IMR-90 (cell line): ENCODE results near the gene ZBTB7B. TPM values are rescaled to one million over a fixed set of nuclear protein-coding genes. Genes with fewer than 3 reads are reported as not detected.
A peak's percentile ranks its signal among the peaks of the same experiment; 100 is the strongest.

Experiments
- ATAC-seq: fragments of 200-7000 bp; cut with Tn5 transposase; 2 replicates; pipeline ENCODE4 v1.9.1; 2020; ENCODE audit warnings: low read depth, mild to moderate bottlenecking, moderate library complexity
- BruUV-seq: library from RNA; stranded (reverse); fragments of 400-500 nt; replicated peaks from 2 replicates; lab custom pipeline; 2021; lab: Mats Ljungman, UMichigan
- CTCF ChIA-PET: fragments of 300-600 bp; formaldehyde crosslinking; extraction: SDS; loops from one replicate; lab custom pipeline; 2021; ENCODE audit warnings: antibody characterized with exemption; lab: Yijun Ruan, JAX
- POLR2A ChIA-PET: fragments of 300-600 bp; sonication (Branson Sonifier 250); formaldehyde crosslinking; loops from one replicate; lab custom pipeline; 2022; ENCODE audit warnings: antibody characterized with exemption; ENCODE audit not compliant: unreplicated experiment; lab: Charles Lee
- DNase-seq: peaks from one replicate; pipeline ENCODE4 v3.0.0; 2013
- H2AFZ ChIP-seq: replicated peaks from 2 replicates; pipeline ENCODE3; 2013; ENCODE audit warnings: low read length, mild to moderate bottlenecking; ENCODE audit not compliant: poor library complexity
- H2AK5ac ChIP-seq: 2 replicates; pipeline ENCODE4 v1.6.1; 2013; ENCODE audit warnings: low read depth, low read length, inconsistent platforms
- H2AK9ac ChIP-seq: replicated peaks from 2 replicates; pipeline ENCODE3; 2013; ENCODE audit warnings: mild to moderate bottlenecking, low read depth, low read length, moderate library complexity; ENCODE audit not compliant: poor library complexity
- H2BK120ac ChIP-seq: 2 replicates; pipeline ENCODE4 v1.6.1; 2013; ENCODE audit warnings: low read depth, low read length, inconsistent platforms
- H2BK15ac ChIP-seq: 3 replicates; pipeline ENCODE4 v1.6.1; 2013; ENCODE audit warnings: low read depth, low read length, inconsistent platforms
- H2BK20ac ChIP-seq: 2 replicates; pipeline ENCODE4 v1.6.1; 2013; ENCODE audit warnings: low read depth, mild to moderate bottlenecking, inconsistent platforms, low read length, moderate library complexity
- H2BK5ac ChIP-seq: 2 replicates; pipeline ENCODE4 v1.6.1; 2013; ENCODE audit warnings: mild to moderate bottlenecking, low read depth, low read length, inconsistent platforms; ENCODE audit not compliant: poor library complexity, severe bottlenecking
- H3K14ac ChIP-seq: replicated peaks from 2 replicates; pipeline ENCODE4 v1.6.1; 2013; ENCODE audit warnings: low read depth, low read length, inconsistent platforms
- H3K18ac ChIP-seq: 2 replicates; pipeline ENCODE4 v1.6.1; 2013; ENCODE audit warnings: low read depth, low read length, control low read depth
- H3K23ac ChIP-seq: 2 replicates; pipeline ENCODE4 v1.6.1; 2013; ENCODE audit warnings: low read depth, low read length, inconsistent platforms
- H3K27ac ChIP-seq: 2 replicates; pipeline ENCODE4 v1.5.1; 2013; ENCODE audit warnings: mild to moderate bottlenecking, control low read depth, low read length; ENCODE audit not compliant: insufficient read depth
- H3K27me3 ChIP-seq: 2 replicates; pipeline ENCODE4 v1.6.1; 2013; ENCODE audit warnings: low read length; ENCODE audit not compliant: control insufficient read depth, insufficient read depth
- H3K36me3 ChIP-seq: 2 replicates; pipeline ENCODE4 v1.6.1; 2013; ENCODE audit warnings: low read length, mixed read lengths; ENCODE audit not compliant: control insufficient read depth, insufficient read depth
- H3K4ac ChIP-seq: 2 replicates; pipeline ENCODE4 v1.6.1; 2013; ENCODE audit warnings: low read depth, low read length, inconsistent platforms
- H3K4me1 ChIP-seq: 2 replicates; pipeline ENCODE4 v1.6.1; 2013; ENCODE audit warnings: low read length, mixed read lengths; ENCODE audit not compliant: control insufficient read depth, insufficient read depth
- H3K4me2 ChIP-seq: 2 replicates; pipeline ENCODE4 v1.6.1; 2013; ENCODE audit warnings: low read depth, mild to moderate bottlenecking, control low read depth, low read length, moderate library complexity
- H3K4me3 ChIP-seq: 2 replicates; pipeline ENCODE4 v1.5.1; 2013; ENCODE audit warnings: low read depth, mild to moderate bottlenecking, control low read depth, low read length, moderate library complexity; ENCODE audit not compliant: insufficient read depth
- H3K56ac ChIP-seq: 2 replicates; pipeline ENCODE4 v1.6.1; 2013; ENCODE audit warnings: low read length, inconsistent platforms; ENCODE audit not compliant: insufficient read depth; ENCODE audit errors: extremely low read depth
- H3K79me1 ChIP-seq, 2 experiments: 2 replicates each; pipeline ENCODE4 v1.6.1; 2013; ENCODE audit warnings: low read length in 2 of 2, inconsistent platforms in 1 of 2, low read depth in 1 of 2
- H3K9ac ChIP-seq: 2 replicates; pipeline ENCODE4 v1.6.1; 2013; ENCODE audit warnings: low read depth, low read length, control low read depth
- H3K9me1 ChIP-seq: 2 replicates; pipeline ENCODE4 v1.6.1; 2013; ENCODE audit warnings: low read length, inconsistent platforms; ENCODE audit not compliant: insufficient read depth
- H3K9me3 ChIP-seq: 2 replicates; pipeline ENCODE4 v1.6.1; 2013; ENCODE audit warnings: low read length; ENCODE audit not compliant: control insufficient read depth, insufficient read depth
- H4K20me1 ChIP-seq: 2 replicates; pipeline ENCODE4 v1.6.1; 2013; ENCODE audit warnings: low read length, inconsistent platforms; ENCODE audit not compliant: insufficient read depth
- H4K5ac ChIP-seq: 2 replicates; pipeline ENCODE4 v1.6.1; 2013; ENCODE audit warnings: mild to moderate bottlenecking, low read depth, low read length, control low read depth
- H4K8ac ChIP-seq, 2 experiments: 2 replicates each; pipeline ENCODE4 v1.6.1; 2013; ENCODE audit warnings: low read depth in 2 of 2, low read length in 2 of 2, control low read depth in 1 of 2, inconsistent platforms in 1 of 2
- H4K91ac ChIP-seq: 2 replicates; pipeline ENCODE4 v1.6.1; 2013; ENCODE audit warnings: low read depth, low read length, inconsistent platforms; ENCODE audit not compliant: insufficient read depth
- BHLHE40 ChIP-seq: fragments of 150-350 bp; IDR thresholded peaks from 2 replicates; pipeline ENCODE4 v1.6.1; 2016; ENCODE audit warnings: mild to moderate bottlenecking, low read depth, low read length
- CEBPB ChIP-seq: IDR thresholded peaks from 2 replicates; pipeline ENCODE4 v1.6.1; 2012; ENCODE audit warnings: low read depth, low read length, improper control_type of control experiment
- CHD1 ChIP-seq: IDR thresholded peaks from 2 replicates; pipeline ENCODE4 v1.6.1; 2012; ENCODE audit warnings: low read depth, low read length, improper control_type of control experiment
- ELK1 ChIP-seq: fragments of 150-350 bp; IDR thresholded peaks from 2 replicates; pipeline ENCODE4 v1.6.1; 2016; ENCODE audit warnings: low read depth, mild to moderate bottlenecking, low read length, moderate library complexity, borderline replicate concordance
- FOS ChIP-seq: fragments of 150-350 bp; IDR thresholded peaks from 2 replicates; pipeline ENCODE4 v1.6.1; 2016; ENCODE audit warnings: low read depth, low read length
- MAFK ChIP-seq: IDR thresholded peaks from 2 replicates; pipeline ENCODE4 v1.6.1; 2012; ENCODE audit warnings: low read depth, low read length, improper control_type of control experiment
- MAZ ChIP-seq: IDR thresholded peaks from 2 replicates; pipeline ENCODE4 v1.6.1; 2012; ENCODE audit warnings: low read depth, mild to moderate bottlenecking, low read length, improper control_type of control experiment, moderate library complexity, borderline replicate concordance
- MXI1 ChIP-seq: IDR thresholded peaks from 2 replicates; pipeline ENCODE4 v1.6.1; 2012; ENCODE audit warnings: low read depth, mild to moderate bottlenecking, low read length, moderate library complexity, borderline replicate concordance
- NFE2L2 ChIP-seq: fragments of 150-350 bp; IDR thresholded peaks from 2 replicates; pipeline ENCODE4 v1.6.1; 2016; ENCODE audit warnings: low read depth, mild to moderate bottlenecking, low read length
- POLR2A ChIP-seq: IDR thresholded peaks from 2 replicates; pipeline ENCODE4 v1.6.1; 2012; ENCODE audit warnings: mild to moderate bottlenecking, low read depth, low read length
- RAD21 ChIP-seq: IDR thresholded peaks from 2 replicates; pipeline ENCODE4 v1.6.1; 2012; ENCODE audit warnings: low read length, improper control_type of control experiment
- RCOR1 ChIP-seq: IDR thresholded peaks from 2 replicates; pipeline ENCODE4 v1.6.1; 2012; ENCODE audit warnings: mild to moderate bottlenecking, low read length, improper control_type of control experiment; ENCODE audit not compliant: insufficient replicate concordance
- RFX5 ChIP-seq: IDR thresholded peaks from 2 replicates; pipeline ENCODE4 v1.8.0; 2012; ENCODE audit warnings: low read depth, mild to moderate bottlenecking, low read length, moderate library complexity
- SMC3 ChIP-seq: fragments of 150-350 bp; IDR thresholded peaks from 2 replicates; pipeline ENCODE4 v1.6.1; 2016; ENCODE audit warnings: low read depth, mild to moderate bottlenecking, antibody characterized with exemption, low read length, moderate library complexity
- USF2 ChIP-seq: fragments of 150-350 bp; IDR thresholded peaks from 2 replicates; pipeline ENCODE4 v1.6.1; 2017; ENCODE audit warnings: mild to moderate bottlenecking, antibody characterized with exemption, low read length, low read depth
- WGBS, 2 experiments: methylation state at CpG; one replicate each; pipeline versions ENCODE4 v1.1.5 to v1.1.7; 2013; ENCODE audit warnings: missing lambda C conversion rate in 2 of 2; ENCODE audit not compliant: insufficient read length in 1 of 2; ENCODE audit errors: extremely low coverage in 2 of 2; 5-methylcytosine and 5-hydroxymethylcytosine counted together
- dilution Hi-C: fragments of 300-500 bp; cut with HindIII; formaldehyde crosslinking; loops from one replicate; pipeline ENCODE4 v1.14.3; 2018; ENCODE audit warnings: low sequenced_read_pairs; ENCODE audit not compliant: unreplicated experiment
- in situ Hi-C: fragments of 300-500 bp; cut with MboI; formaldehyde crosslinking; loops from 3 replicates; pipeline ENCODE4 v1.14.3; 2019; ENCODE audit warnings: low sequenced_read_pairs, inconsistent platforms, mixed read lengths
- intact Hi-C: fragments of 100-400 bp; cut with micrococcal nuclease; formaldehyde crosslinking; loops from 2 replicates; pipeline ENCODE4 v1.10.0; 2022
- polyA plus RNA-seq, 3 experiments: library from polyadenylated mRNA; depleted of rRNA; stranded (reverse); fragments of >200 nt; gene quantifications; 2 replicates each; pipeline ENCODE4 v1.2.3, GENCODE V29; 2012; ENCODE audit warnings: low replicate concordance in 1 of 3
- total RNA-seq: library from RNA; depleted of rRNA; stranded (reverse); fragments of >200 nt; gene quantifications from 2 replicates; pipeline ENCODE4 v1.2.3, GENCODE V29; 2012

Gene ZBTB7B
- total and polyA plus RNA-seq, 2 of the 4 experiments (the other 2 are of a cell fraction) = 7.7 to 17.4 TPM

GRCh38 chr1:155061381-155062150 lies 59.0 kb downstream of the ZBTB7B start:
- Histone ChIP-seq H3K79me1 (peaks cover 10 to 17% of the 10 kb centered on the region in 2 experiments), H2AK5ac (no peak overlapping the region), H3K27ac (no peak overlapping the region), H3K9ac (no peak overlapping the region), H3K9me3 (no peaks in the 10 kb centered on the region), H3K23ac (no peak overlapping the region), H4K8ac (no peak overlapping the region), H3K4me1 (peaks cover 4% of the 10 kb centered on the region; the same call in 1 of the 2 replicates), H4K91ac (no peak overlapping the region), H3K27me3 (no peaks in the 10 kb centered on the region), H4K20me1 (peaks cover 17% of the 10 kb centered on the region), H3K14ac (no peak overlapping the region), H2BK15ac (no peak overlapping the region), H3K4me3 (no peak overlapping the region), H2AFZ (peak overlapping the region; percentile 81), H3K18ac (no peak overlapping the region), H2AK9ac (peak overlapping the region; percentile 76), H2BK120ac (no peak overlapping the region), H3K4ac (no peak overlapping the region), H3K9me1 (peaks cover 3% of the 10 kb centered on the region; the same call in 1 of the 2 replicates), H3K36me3 (peaks cover 11% of the 10 kb centered on the region), H3K56ac (no peak overlapping the region), H3K4me2 (no peak overlapping the region), H2BK5ac (no peak overlapping the region), H2BK20ac (no peak overlapping the region), H4K5ac (no peak overlapping the region)
- ChIA-PET CTCF (interaction anchor here (0.6 to 1.5 kb wide), 6 partner anchors 12 to 154 kb away, joined by 3 to 12 read pairs (median 4); no protein-coding TSS in a partner anchor), POLR2A (no interaction called here)
- intact Hi-C loops = loop anchor here (2.0 to 5.0 kb wide), 2 partner anchors 104 to 503 kb away; partner anchors contain the start of genes PBXIP1 and UBE2Q1
- no TSS peak for BruUV-seq
- WGBS, 2 experiments = 70% methylated on average over 4 of the region's 21 CpGs; no CpG with 5 or more reads in 1 of the 2 experiments
- DNase-seq (peak; percentile 78), ATAC-seq (peak; percentile 73)
- dilution Hi-C loops = no loop called here
- in situ Hi-C loops = no loop called here
- TF ChIP-seq RAD21 = peak; percentile 97
- no peak for TF ChIP-seq USF2
- no peak for TF ChIP-seq BHLHE40
- TF ChIP-seq MAFK = no peak
- TF ChIP-seq FOS = no peak
- TF ChIP-seq CEBPB = no peak
- no peak for TF ChIP-seq RFX5
- TF ChIP-seq ELK1 = no peak
- TF ChIP-seq SMC3 = peak; percentile 87
- peak; percentile 48; the same call in 1 of the 2 replicates for TF ChIP-seq MAZ
- TF ChIP-seq NFE2L2 = no peak
- TF ChIP-seq RCOR1 = no peak
- no peak for TF ChIP-seq CHD1
- no peak for TF ChIP-seq MXI1
- peak; percentile 57 for TF ChIP-seq POLR2A
